SK-N-MC (cell line): Measurements from ENCODE around the gene TTR.

Experiments
- DNase-seq: peaks from one replicate; pipeline ENCODE4 v3.0.0-alpha.2; 2011; ENCODE audit warnings: low read depth, low spot score
- H3K27ac ChIP-seq: fragments of 200-600 bp; sonication (generic); 2 replicates; pipeline ENCODE4 v1.5.1; 2016; ENCODE audit warnings: mixed run types
- H3K36me3 ChIP-seq: fragments of 200-600 bp; sonication (generic); 2 replicates; pipeline ENCODE4 v1.6.1; 2017; ENCODE audit warnings: antibody characterized with exemption, low read length, mixed read lengths; ENCODE audit not compliant: insufficient read depth
- H3K4me3 ChIP-seq: fragments of 200-600 bp; sonication (generic); 2 replicates; pipeline ENCODE4 v1.5.1; 2016
- H3K9ac ChIP-seq: fragments of 200-600 bp; sonication (generic); 2 replicates; pipeline ENCODE4 v1.8.0; 2017; ENCODE audit warnings: mixed run types, mixed read lengths; ENCODE audit not compliant: insufficient read length
- H3K9me3 ChIP-seq: fragments of 200-600 bp; sonication (generic); 2 replicates; pipeline ENCODE4 v1.6.1; 2017; ENCODE audit warnings: low read depth, mild to moderate bottlenecking, antibody characterized with exemption, low read length, moderate library complexity, mixed read lengths
- EZH2 ChIP-seq: fragments of 200-600 bp; sonication (generic); IDR thresholded peaks from one replicate; pipeline ENCODE4 v1.6.1; 2017; ENCODE audit warnings: antibody characterized with exemption
- FOXP2 ChIP-seq: optimal IDR thresholded peaks from 2 replicates; pipeline ENCODE3; 2011; ENCODE audit warnings: mild to moderate bottlenecking, moderate library complexity; ENCODE audit not compliant: insufficient read depth; ENCODE audit errors: extremely low read length, control extremely low read depth
- POLR2AphosphoS5 ChIP-seq: IDR thresholded peaks from 2 replicates; pipeline ENCODE4 v1.6.1; 2012; ENCODE audit warnings: mild to moderate bottlenecking, low read depth, low read length, borderline replicate concordance

Gene TTR

GRCh38 chr18:31633392-31634330 is 42.0 kb downstream of the TTR start:
- no peak overlapping the region for H3K9ac ChIP-seq
- TF ChIP-seq EZH2 (no peak), POLR2AphosphoS5 (no peak), FOXP2 (no peak)
- no peaks in the 10 kb centered on the region for H3K9me3 ChIP-seq
- H3K27ac ChIP-seq, result no peak overlapping the region
- H3K4me3 ChIP-seq, result no peak overlapping the region
- no peaks in the 10 kb centered on the region for H3K36me3 ChIP-seq
- no peak for DNase-seq

- Histone ChIP-seq H3K9me3 (no peaks in the 10 kb centered on the region), H3K27ac (no peak overlapping the region), H3K36me3 (no peaks in the 10 kb centered on the region), H3K9ac (no peak overlapping the region), H3K4me3 (no peak overlapping the region)
- no peak for TF ChIP-seq FOXP2
- TF ChIP-seq EZH2, result no peak
- no peak for TF ChIP-seq POLR2AphosphoS5
- no peak for DNase-seq
These were observed 42.6 kb downstream of the TTR start for GRCh38 chr18:31634331-31634713.

- DNase-seq, result no peak
- H3K9ac ChIP-seq, result no peak overlapping the region
- H3K27ac ChIP-seq, result no peak overlapping the region
These were observed 44.7 kb downstream of the TTR start for GRCh38 chr18:31636387-31636786.

DNA sequence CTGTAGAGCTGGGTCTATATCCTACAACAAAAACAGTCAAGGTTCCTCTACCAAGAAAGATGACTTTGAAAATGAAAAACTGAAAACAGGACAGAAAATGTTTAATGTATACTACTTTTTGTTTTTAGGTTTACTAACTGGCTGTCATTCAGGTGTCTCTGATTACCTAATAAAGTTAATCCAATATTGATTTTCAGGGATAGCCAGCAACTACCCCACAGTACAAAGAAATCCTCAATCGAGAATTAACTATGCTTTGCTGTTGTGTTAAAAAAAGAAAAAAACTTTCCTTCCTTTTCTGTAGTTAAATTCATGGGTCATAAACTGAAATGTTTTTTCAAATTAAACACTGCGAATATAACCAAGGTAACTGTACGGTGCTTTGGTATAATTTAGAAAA is 45.8 kb downstream of the TTR start:
- no peak for TF ChIP-seq EZH2
- TF ChIP-seq FOXP2, result no peak
- no peak for TF ChIP-seq POLR2AphosphoS5
- DNase-seq, result no peak
- Histone ChIP-seq H3K36me3 (no peaks in the 10 kb centered on the region), H3K4me3 (no peak overlapping the region), H3K9ac (no peak overlapping the region), H3K27ac (no peak overlapping the region), H3K9me3 (no peaks in the 10 kb centered on the region)

More at GRCh38 chr18:31636387-31636786, 44.7 kb downstream of the TTR start:
- TF ChIP-seq EZH2 (no peak), FOXP2 (no peak), POLR2AphosphoS5 (no peak)
- Histone ChIP-seq H3K4me3 (no peak overlapping the region), H3K9me3 (no peaks in the 10 kb centered on the region), H3K36me3 (no peaks in the 10 kb centered on the region)

- DNase-seq, result no peak
- H3K9ac ChIP-seq, result no peak overlapping the region
- no peak for TF ChIP-seq EZH2
- TF ChIP-seq POLR2AphosphoS5, result no peak
- TF ChIP-seq FOXP2, result no peak
- no peaks in the 10 kb centered on the region for H3K9me3 ChIP-seq
- H3K36me3 ChIP-seq, result no peaks in the 10 kb centered on the region
- no peak overlapping the region for H3K27ac ChIP-seq
- H3K4me3 ChIP-seq, result no peak overlapping the region
These were observed 51.3 kb downstream of the TTR start for GRCh38 chr18:31643003-31643402.

- H3K36me3 ChIP-seq, result no peaks in the 10 kb centered on the region
- no peak overlapping the region for H3K4me3 ChIP-seq
- TF ChIP-seq EZH2 (no peak), POLR2AphosphoS5 (no peak), FOXP2 (no peak)
- H3K27ac ChIP-seq, result no peak overlapping the region
- H3K9me3 ChIP-seq, result no peaks in the 10 kb centered on the region
- DNase-seq, result no peak
- no peak overlapping the region for H3K9ac ChIP-seq
These were observed 53.7 kb downstream of the TTR start for GRCh38 chr18:31645411-31645810.

GRCh38 chr18:31646332-31647126 is 54.9 kb downstream of the TTR start:
- Histone ChIP-seq H3K9ac (no peak overlapping the region), H3K27ac (no peak overlapping the region), H3K36me3 (no peaks in the 10 kb centered on the region), H3K9me3 (no peaks in the 10 kb centered on the region), H3K4me3 (no peak overlapping the region)
- no peak for TF ChIP-seq EZH2
- TF ChIP-seq POLR2AphosphoS5, result no peak
- no peak for TF ChIP-seq FOXP2
- no peak for DNase-seq

- Histone ChIP-seq H3K9ac (no peak overlapping the region), H3K36me3 (no peaks in the 10 kb centered on the region), H3K27ac (no peak overlapping the region), H3K4me3 (no peak overlapping the region), H3K9me3 (no peaks in the 10 kb centered on the region)
- DNase-seq, result no peak
- TF ChIP-seq FOXP2, result no peak
- TF ChIP-seq EZH2, result no peak
- TF ChIP-seq POLR2AphosphoS5, result no peak
These were observed 55.6 kb downstream of the TTR start for GRCh38 chr18:31647127-31647753.
